Heart left ventricle (tissue), 16 donors: ENCODE measurements around the gene USP15. TPM values are rescaled to one million over a fixed set of nuclear protein-coding genes. Genes with fewer than 3 reads are reported as not detected.

Experiments
- ATAC-seq, 4 donors: fragments of 200-7000 bp; cut with Tn5 transposase; one replicate each; pipeline ENCODE4 v1.9.1; 2020 to 2022; ENCODE audit warnings: moderate library complexity in 4 of 4, mild to moderate bottlenecking in 3 of 4, moderate number of reproducible peaks in 1 of 4
- DNase-seq, 5 donors: peaks; one replicate each; pipeline ENCODE4 v3.0.0-alpha.2; 2020
- H3K27ac ChIP-seq, 12 donors: fragments of 200-600 bp; sonication (generic) in 4 of 12; one replicate each; pipeline versions ENCODE4 v1.5.0 to v1.8.0; 2016 to 2022; ENCODE audit warnings: mild to moderate bottlenecking in 2 of 12
- H3K27me3 ChIP-seq, 9 donors: fragments of 200-600 bp; sonication (generic) in 2 of 9; one replicate each; pipeline versions ENCODE4 v1.5.1 to v1.8.0; 2016 to 2022; ENCODE audit warnings: mild to moderate bottlenecking in 3 of 9
- H3K36me3 ChIP-seq, 9 donors: fragments of 200-600 bp; sonication (generic) in 2 of 9; one replicate each; pipeline versions ENCODE4 v1.5.0 to v1.8.0; 2018 to 2022; ENCODE audit warnings: mild to moderate bottlenecking in 2 of 9
- H3K4me1 ChIP-seq, 12 donors: fragments of 200-600 bp; sonication (generic) in 4 of 12; one replicate each; pipeline versions ENCODE4 v1.5.0 to v1.8.0; 2016 to 2022; ENCODE audit warnings: mild to moderate bottlenecking in 3 of 12
- H3K4me3 ChIP-seq, 12 donors: fragments of 200-600 bp; sonication (generic) in 4 of 12; one replicate each; pipeline versions ENCODE4 v1.5.0 to v1.8.0; 2017 to 2022; ENCODE audit warnings: mild to moderate bottlenecking in 9 of 12, moderate library complexity in 4 of 12
- H3K9me3 ChIP-seq, 12 donors: fragments of 200-600 bp; sonication (generic) in 4 of 12; one replicate each; pipeline versions ENCODE4 v1.5.0 to v1.8.0; 2016 to 2022; ENCODE audit warnings: mild to moderate bottlenecking in 1 of 12
- POLR2A ChIP-seq, 2 donors: fragments of 450-650 bp; IDR thresholded peaks; one replicate each; pipeline ENCODE4 v1.6.1; 2017; ENCODE audit warnings: antibody characterized with exemption in 2 of 2, mild to moderate bottlenecking in 2 of 2, moderate library complexity in 2 of 2
- WGBS, 4 donors: extraction: QIAGEN DNeasy Blood & Tissue Kit in 2 of 4; methylation state at CpG; one replicate each; pipeline versions ENCODE4 v1.1.5 to v1.1.7; 2013 to 2018; 5-methylcytosine and 5-hydroxymethylcytosine counted together
- intact Hi-C, 10 donors: fragments of 100-400 bp; cut with DNase I; formaldehyde crosslinking; loops; one replicate each; pipeline versions ENCODE4 v1.11.1 to v1.14.2; 2022
- polyA plus RNA-seq, 2 donors: library from polyadenylated mRNA; stranded (reverse); fragments of 200-250 nt; gene quantifications; one replicate each; pipeline ENCODE4 v1.2.3, GENCODE V29; 2013
- total RNA-seq, 9 donors: library from RNA; depleted of rRNA in 2 of 9; stranded (reverse); fragments of >200 nt in 2 of 9; fragmentation: NEBNext Ultra II Directional in 3 of 9; extraction: Animal tissue kit (Norgen Biotek cat#: 25700) in 3 of 9; gene quantifications; one replicate each; pipeline versions ENCODE4 v1.1.0 to v1.2.4, GENCODE V29; 2016 to 2023
- TF ChIP-seq, protein P1 (sequence below), 12 donors: fragments of 200-600 bp; sonication (generic) in 4 of 12; IDR thresholded peaks; one replicate each; pipeline versions ENCODE4 v1.5.0 to v1.8.0; 2018 to 2022; ENCODE audit warnings: antibody characterized with exemption in 12 of 12, mild to moderate bottlenecking in 5 of 12
- donor health status: ischemic (EF 13 %, LVEDD 7.1; RV severe dilation, severe dysfunction).
- donor health status: healthy with polysubstance abuse.
- donor health status: DM: no; HTN: yes; CAD: no.
- donor health status: DM: no; HTN: no; CAD: no.
- donor health status: ischemic (EF 25% LVEDD 6.9; RV normal size, moderate dysfunction).
- donor health status: ischemic (EF 25% LVEDD 5.7; RV mildly dilated, moderate dysfunction).
- donor health status: healthy.
- donor health status: DM: yes; HTN: yes; CAD: no.
- donor health status: ischemic (EF 35%, LVEDD 5.7; RV mildly dilated, moderate dysfunction).
- donor health status: nonischemic (EF 11% LVEDD 7.7; RV severe dilation, severe dysfunction).
- donor health status: DM: yes; HTN: yes; CAD: no.
- donor health status: PGD.
- donor health status: ischemic (EF 29% LVEDD 5.4; RV normal size, mild dysfunction).
- donor health status: nonischemic (EF 23%, LVEDD 6.1; RV moderate dilation, normal function).

The USP15 gene
- total and polyA plus RNA-seq, 11 donors, result 33.3 to 69.7 (median 60.6) TPM

DNA sequence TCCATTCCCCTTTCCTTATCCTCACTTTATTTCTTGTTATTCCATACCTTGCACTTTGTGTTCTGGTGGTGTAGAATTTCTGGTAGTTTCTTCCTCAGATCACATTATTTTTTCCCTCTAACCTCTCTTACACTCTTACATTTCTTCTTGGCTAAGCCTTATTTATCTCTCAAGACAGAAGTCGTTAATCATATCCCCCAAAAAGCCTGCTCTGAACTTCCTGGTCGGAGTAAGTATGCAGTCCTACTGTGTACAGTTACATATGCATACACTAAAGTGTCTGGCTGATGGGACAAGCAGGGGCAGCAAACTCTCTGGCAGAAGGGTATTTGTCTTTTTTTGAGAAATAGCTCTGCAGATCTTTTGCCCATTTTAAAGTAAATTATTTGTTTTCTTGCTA is 33.1 kb upstream of the USP15 start:
- DNase-seq (no peak), ATAC-seq (no peak)
- Histone ChIP-seq H3K4me3 (no peak overlapping the region), H3K27ac (no peak overlapping the region), H3K27me3 (no peaks in the 10 kb centered on the region), H3K36me3 (no peaks in the 10 kb centered on the region), H3K4me1 (no peaks in the 10 kb centered on the region), H3K9me3 (no peaks in the 10 kb centered on the region)
- intact Hi-C loops, result no loop called here
- WGBS, 4 donors, result 61 to 66% (median 64%) methylated on average over 2 of the region's 2 CpGs
- TF ChIP-seq, protein P1, sequence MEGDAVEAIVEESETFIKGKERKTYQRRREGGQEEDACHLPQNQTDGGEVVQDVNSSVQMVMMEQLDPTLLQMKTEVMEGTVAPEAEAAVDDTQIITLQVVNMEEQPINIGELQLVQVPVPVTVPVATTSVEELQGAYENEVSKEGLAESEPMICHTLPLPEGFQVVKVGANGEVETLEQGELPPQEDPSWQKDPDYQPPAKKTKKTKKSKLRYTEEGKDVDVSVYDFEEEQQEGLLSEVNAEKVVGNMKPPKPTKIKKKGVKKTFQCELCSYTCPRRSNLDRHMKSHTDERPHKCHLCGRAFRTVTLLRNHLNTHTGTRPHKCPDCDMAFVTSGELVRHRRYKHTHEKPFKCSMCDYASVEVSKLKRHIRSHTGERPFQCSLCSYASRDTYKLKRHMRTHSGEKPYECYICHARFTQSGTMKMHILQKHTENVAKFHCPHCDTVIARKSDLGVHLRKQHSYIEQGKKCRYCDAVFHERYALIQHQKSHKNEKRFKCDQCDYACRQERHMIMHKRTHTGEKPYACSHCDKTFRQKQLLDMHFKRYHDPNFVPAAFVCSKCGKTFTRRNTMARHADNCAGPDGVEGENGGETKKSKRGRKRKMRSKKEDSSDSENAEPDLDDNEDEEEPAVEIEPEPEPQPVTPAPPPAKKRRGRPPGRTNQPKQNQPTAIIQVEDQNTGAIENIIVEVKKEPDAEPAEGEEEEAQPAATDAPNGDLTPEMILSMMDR (IDR thresholded peaks at IDR 0.05), result no peak
- no peak for TF ChIP-seq POLR2A (IDR thresholded peaks at IDR 0.05)

DNA sequence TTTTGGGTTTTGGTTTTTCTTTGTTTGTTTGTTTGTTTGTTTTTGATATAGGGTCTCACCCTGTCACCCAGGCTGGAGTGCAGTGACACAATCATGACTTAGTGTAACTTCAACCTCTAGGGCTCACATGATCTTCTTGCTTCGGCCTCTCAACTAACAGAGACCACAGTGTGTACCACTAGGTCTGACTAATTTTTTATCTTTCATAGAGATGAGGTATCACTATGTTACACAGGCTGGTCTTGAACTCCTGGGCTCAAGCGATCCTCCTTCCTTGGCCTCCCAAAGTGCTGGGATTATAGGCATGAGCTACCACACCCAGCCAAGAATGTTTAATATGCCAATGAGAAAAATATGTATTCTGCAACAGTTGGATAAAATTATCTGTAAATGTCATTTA is 29.6 kb upstream of the USP15 start:
- Histone ChIP-seq H3K36me3 (no peaks in the 10 kb centered on the region), H3K27ac (no peak overlapping the region), H3K4me1 (no peaks in the 10 kb centered on the region), H3K9me3 (no peaks in the 10 kb centered on the region), H3K27me3 (no peaks in the 10 kb centered on the region), H3K4me3 (no peak overlapping the region)
- DNase-seq, result no peak
- TF ChIP-seq, protein P1 (IDR thresholded peaks at IDR 0.05), result no peak
- no peak for TF ChIP-seq POLR2A (IDR thresholded peaks at IDR 0.05)
- intact Hi-C loops, result no loop called here
- WGBS, 4 donors, result 85 to 95% (median 90%) methylated on average over 2 of the region's 2 CpGs
- no peak for ATAC-seq

DNA sequence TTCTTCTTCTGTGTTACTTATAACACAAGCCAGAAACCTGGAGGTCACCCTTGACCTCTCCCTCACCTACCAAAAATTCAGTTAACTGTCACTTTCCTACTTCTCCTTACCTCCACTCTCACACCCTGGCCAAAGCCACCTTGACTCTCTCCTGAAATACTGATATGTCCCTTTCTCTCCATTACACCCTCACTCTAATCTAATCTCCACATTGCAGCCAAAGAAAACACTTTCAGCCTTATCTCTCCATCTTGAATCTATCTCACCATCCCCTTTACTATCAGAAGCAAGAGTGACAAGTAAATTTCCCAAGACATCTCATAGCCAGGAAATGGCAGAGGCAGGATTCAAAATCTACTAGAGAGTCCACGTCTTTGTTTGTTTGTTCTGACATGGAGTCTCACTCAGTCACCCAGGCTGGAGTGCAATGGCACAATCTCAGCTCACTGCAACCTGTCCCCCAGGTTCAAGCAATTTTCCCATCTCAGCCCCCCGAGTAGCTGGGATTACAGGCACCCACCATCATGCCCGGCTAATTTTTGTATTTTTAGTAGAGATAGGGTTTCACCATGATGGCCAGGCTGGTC is 28.0 kb upstream of the USP15 start:
- WGBS, 4 donors, result 58 to 62% (median 61%) methylated on average over 3 of the region's 3 CpGs

DNA sequence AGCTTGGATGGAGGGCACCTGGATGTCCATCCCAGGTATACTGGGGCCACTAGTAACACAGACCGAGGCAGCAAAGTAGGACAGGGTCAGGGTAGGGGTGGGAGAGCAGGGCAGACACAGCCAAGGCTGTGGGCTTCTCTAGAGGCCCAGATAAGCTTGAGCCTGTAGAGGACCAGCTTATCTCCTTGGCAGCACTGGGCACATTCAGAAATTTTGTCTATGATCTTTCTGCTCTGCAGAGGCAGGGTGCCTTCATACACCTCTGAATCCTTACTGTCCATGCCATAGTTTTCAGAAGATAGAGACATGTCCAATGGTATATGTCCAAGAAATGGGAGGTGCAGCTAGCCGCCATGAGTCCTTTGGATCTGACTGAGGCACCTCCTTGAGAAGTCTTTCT is 26.4 kb upstream of the USP15 start:
- no peaks in the 10 kb centered on the region for H3K4me1 ChIP-seq
- H3K27ac ChIP-seq, result no peak overlapping the region
- H3K36me3 ChIP-seq, result no peaks in the 10 kb centered on the region
- DNase-seq, result no peak
- H3K27me3 ChIP-seq, result no peaks in the 10 kb centered on the region
- ATAC-seq, result no peak
- no peak for TF ChIP-seq POLR2A (IDR thresholded peaks at IDR 0.05)
- TF ChIP-seq, protein P1 (IDR thresholded peaks at IDR 0.05), result no peak
- no peak overlapping the region for H3K4me3 ChIP-seq
- intact Hi-C loops, result no loop called here
- H3K9me3 ChIP-seq, result peaks cover 0 to 15% (median 2%) of the 10 kb centered on the region in 12 donors
- 74 to 92% (median 89%) methylated on average over 2 of the region's 2 CpGs for WGBS, 4 donors

More for the DNA sequence above, 28.0 kb upstream of the USP15 start:
- H3K27ac ChIP-seq, result no peak overlapping the region
- ATAC-seq (no peak), DNase-seq (no peak)
- H3K27me3 ChIP-seq, result no peaks in the 10 kb centered on the region
- H3K9me3 ChIP-seq, result peaks cover 0 to 11% (median 2%) of the 10 kb centered on the region in 12 donors
- H3K36me3 ChIP-seq, result no peaks in the 10 kb centered on the region
- H3K4me1 ChIP-seq, result no peaks in the 10 kb centered on the region
- H3K4me3 ChIP-seq, result no peak overlapping the region
- TF ChIP-seq, protein P1 (IDR thresholded peaks at IDR 0.05), result no peak
- no peak for TF ChIP-seq POLR2A (IDR thresholded peaks at IDR 0.05)
- intact Hi-C loops, result no loop called here
